GF-D8 (cell line): Measurements from ENCODE around the gene IGF2.
"Not testable (repeated sequence)": the region's sequence is repeated elsewhere in the genome, so short reads cannot be mapped to it uniquely, and the experiment has no call there.

Source experiments
- DNase-seq: peaks from one replicate; lab custom pipeline; 2025; lab: John Stamatoyannopoulos, UW

IGF2 gene

DNA sequence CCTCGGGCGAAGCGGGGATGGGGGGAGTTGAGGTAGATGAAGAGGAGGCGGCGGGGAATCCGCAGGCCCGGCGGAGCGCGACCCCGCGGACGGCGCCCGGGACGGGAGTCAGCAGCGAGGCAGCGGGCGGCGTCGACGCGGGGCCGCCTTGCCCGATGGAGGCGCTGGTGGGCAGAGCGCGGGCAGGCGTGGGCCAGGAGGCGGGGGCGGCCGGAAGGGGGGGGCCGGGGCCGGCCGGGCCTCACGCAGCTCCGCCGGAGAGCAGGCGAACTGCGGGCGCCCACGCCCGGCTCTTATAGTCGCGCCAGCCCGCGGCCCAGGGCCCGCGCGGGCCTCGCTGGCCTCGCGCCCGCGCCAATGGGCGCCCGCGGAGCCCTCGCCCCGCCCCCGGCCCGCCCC, at the start of gene IGF2:
Gene IGF2 (minus strand): TSS at position 267 of the 399 bp plus-strand sequence. CDS start 3,866 bp downstream, outside the sequence.
- DNase-seq: no peak

- DNase-seq: no peak
These were observed 49.6 kb upstream of the IGF2 start for GRCh38 chr11:2188745-2189144.

DNA sequence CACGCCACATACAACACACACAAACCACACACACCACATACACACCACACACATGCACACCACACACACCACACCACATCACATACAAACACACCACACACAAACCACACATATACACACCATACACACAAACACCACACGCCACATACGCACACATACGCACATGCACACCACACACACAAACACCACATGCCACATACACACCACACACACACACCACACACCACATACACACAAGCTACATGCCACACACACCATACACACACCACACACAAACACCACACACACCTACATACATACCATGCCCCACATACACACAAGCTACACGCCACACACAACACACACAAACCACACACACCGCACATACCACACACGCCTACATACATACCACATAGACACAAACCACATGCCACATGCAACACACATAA, 48.1 kb upstream of the IGF2 start:
- no peak for DNase-seq

DNA sequence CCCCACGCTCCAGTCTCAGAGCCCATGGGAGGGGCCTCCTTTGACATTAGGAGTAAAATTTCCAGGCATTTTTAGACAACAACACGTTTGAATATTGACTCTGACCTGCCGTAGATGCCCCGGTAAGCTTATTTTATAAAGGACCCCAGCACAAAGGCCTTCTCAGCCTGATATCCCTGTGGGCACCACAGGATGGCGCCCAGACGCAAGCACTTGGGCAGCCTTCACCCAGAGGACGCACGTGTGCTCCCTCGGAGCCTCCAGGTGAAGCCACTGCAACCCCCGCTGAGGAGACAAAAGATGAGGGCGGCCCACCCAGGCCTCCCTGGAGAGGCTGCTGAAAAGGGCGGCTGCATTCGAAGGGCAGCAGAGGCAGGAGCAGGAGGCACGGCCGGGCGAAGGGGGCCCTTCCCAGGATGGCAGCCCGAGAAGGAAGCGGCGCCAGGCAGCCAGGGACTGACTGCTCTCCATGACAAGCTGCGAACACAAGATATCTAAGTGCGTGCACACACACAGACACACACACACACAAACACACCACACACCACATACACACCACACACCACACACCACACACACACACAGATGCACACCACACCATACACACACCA, 47.6 kb upstream of the IGF2 start:
- DNase-seq: peak; percentile 1

- DNase-seq: no peak
These were observed 46.3 kb upstream of the IGF2 start for GRCh38 chr11:2185324-2186085.

- no peak for DNase-seq
These were observed 43.7 kb upstream of the IGF2 start for GRCh38 chr11:2182692-2183474.

- no peak for DNase-seq
These were observed 42.9 kb upstream of the IGF2 start for GRCh38 chr11:2182075-2182474.

- DNase-seq: no peak
These were observed 41.7 kb upstream of the IGF2 start for GRCh38 chr11:2180789-2181370.

DNA sequence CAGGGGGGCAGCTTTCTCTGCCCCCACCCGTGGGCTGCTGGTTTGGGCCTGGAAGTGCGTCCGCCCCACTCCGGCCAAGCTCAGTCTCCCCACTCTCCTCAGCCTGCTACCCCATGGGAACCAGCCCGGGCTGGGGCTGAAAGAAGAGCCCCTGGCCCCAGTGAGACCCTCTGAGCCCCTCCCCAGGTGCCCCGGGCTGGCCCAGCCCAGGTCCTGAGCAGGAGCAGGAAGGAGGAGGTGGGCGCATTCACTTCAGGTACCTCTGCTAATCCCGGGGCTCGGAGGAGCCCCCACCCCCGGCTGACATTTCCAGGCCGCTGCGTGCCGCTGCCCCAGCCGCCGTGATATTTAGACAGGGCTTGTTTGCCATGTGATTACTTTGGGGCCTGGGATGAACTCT, 41.2 kb upstream of the IGF2 start:
- no peak for DNase-seq

GRCh38 chr11:2179516-2179915, 40.3 kb upstream of the IGF2 start:
- DNase-seq: no peak

- DNase-seq: no peak
These were observed 39.8 kb upstream of the IGF2 start for GRCh38 chr11:2178906-2179494.

- DNase-seq: not testable (repeated sequence)
These were observed 39.0 kb upstream of the IGF2 start for GRCh38 chr11:2178055-2178773.

DNA sequence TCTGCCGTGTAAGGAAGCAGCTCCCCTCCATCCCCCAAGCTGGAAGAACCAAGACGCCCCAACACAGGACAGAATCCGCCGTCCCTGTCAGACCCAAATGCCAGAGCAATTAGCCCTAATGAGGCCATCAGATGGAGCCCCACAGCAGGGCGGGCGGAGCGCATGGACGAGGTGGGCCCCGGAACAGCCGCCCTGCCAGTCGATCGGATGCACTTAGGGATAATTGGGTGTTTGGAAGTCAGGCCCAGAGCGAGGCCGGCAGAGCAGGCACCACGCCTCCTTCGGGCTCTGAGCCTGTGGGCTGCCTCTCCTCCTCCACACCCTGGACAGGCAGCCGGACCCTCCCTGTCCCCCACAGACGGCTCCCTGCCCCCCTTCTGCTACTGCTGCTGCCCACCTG, 37.9 kb upstream of the IGF2 start:
- no peak for DNase-seq

DNA sequence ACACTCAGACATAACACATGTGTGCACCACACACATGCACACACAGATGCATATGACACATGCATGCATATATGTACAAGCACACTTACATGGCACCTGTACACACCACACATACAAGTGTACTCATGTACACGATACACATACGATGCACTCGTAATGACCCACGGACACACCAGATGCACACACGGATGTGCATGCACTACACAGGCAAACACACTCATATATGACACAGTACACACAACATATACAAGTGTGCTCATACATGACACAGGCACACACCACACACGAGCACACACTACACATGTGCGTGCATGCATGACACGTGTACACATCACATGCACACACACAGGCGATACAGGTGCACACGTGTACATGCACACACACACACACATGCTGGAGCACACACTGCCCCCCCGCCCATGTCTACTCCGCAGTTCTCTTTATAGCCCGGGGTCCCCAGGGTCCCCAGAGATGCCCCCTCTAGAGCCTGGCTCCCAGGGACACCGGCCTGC, 37.3 kb upstream of the IGF2 start:
- DNase-seq: no peak

DNA sequence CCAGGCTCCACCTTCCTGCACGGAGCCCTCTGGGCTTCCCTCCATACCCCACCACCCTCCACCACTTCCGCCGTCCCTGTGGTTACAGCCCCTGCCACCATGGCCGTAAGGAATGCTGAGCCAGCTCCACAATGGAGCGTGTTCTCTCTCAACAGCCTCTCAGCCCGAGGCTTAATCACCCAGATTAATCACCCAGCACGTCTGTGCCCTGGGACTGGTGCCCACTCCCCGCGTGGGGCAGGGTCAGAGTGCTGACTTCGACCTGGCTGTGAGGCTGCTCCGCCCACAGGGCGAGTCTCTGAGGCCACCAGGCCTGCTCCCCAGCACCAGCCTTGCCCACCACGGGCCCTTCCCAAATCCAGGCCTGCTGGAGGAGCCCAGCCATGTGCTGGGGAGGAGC, 36.5 kb upstream of the IGF2 start:
- no peak for DNase-seq

DNA sequence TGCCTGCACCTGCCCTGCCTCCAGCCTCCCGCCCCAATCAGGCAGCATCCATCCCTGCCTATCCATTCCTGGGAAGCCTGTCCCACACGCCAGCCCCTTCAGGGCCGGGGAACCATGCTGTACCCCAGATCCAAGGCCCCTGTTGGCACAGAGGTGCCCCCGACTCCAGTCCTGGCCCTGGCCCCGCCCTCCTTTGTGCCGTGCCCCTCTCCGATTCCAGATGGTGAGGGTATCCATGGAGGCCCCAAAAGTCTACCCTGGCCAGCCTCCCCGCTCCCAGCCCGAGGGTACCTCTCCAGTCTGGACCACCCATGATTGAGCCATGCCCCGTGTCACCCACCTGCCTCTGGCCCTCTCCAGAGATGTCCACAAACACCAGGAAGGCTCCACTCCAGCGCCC, 35.2 kb upstream of the IGF2 start:
- DNase-seq: no peak

- no peak for DNase-seq
These were observed 34.6 kb upstream of the IGF2 start for GRCh38 chr11:2173761-2174160.

- DNase-seq: no peak
These were observed 34.0 kb upstream of the IGF2 start for GRCh38 chr11:2173150-2173693.

- no peak for DNase-seq
These were observed 33.5 kb upstream of the IGF2 start for GRCh38 chr11:2172676-2173075.

DNA sequence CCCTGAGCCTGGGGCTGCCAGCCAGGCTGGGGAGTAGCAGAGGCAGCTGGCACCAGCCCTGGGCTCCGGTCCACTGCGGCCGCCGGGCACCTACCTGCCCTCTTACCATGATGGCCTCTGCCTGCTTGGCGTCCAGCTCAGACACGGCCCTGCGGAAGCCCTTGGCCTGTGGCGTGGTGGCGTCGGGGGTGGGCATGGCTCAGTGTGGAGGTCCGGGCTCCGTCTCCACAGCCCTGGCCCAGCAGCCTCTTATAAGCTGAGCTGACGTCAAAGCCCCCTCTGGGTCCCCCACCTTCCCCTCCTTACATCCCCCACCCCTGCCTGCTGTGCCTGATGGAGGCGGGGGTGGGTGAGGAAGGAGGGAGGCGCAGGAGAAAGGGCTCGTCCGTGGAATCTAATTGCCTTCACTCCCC, 32.4 kb upstream of the IGF2 start, which contains the start of gene TH:
Gene TH (minus strand): TSS at position 225 of the 413 bp plus-strand sequence. CDS start 29 bp downstream, at position 196.
- DNase-seq: no peak
